ENCODE measurements around the gene HSP90B1. TPM values are rescaled to one million over a fixed set of nuclear protein-coding genes. Genes with fewer than 3 reads are reported as not detected.

The HSP90B1 gene
- total and polyA plus RNA-seq, 9 of the 15 experiments (the other 6 are each of a cell fraction or from before 2014, with no cell fraction given), result 196 to 719 (median 557) TPM

- WGBS (ENCODE audit: insufficient coverage, low coverage, missing lambda C conversion rate), result 0% methylated on average over 1 of the region's 1 CpG
- TF ChIP-seq PREB (CRISPR knock-in tag; IDR thresholded peaks at IDR 0.05), result no peak
- no peak for TF ChIP-seq ZNF445 (CRISPR knock-in tag; IDR thresholded peaks at IDR 0.05; ENCODE audit: low read depth)
- TF ChIP-seq GTF2E2 (tag; IDR thresholded peaks at IDR 0.05), result no peak
- no peak for TF ChIP-seq CBX2 (IDR thresholded peaks at IDR 0.05; ENCODE audit: insufficient read depth, low read length, poor library complexity, severe bottlenecking)
- no peak overlapping the region for H3K4me3 ChIP-seq
- H3K9me1 ChIP-seq (ENCODE audit: control insufficient read depth, insufficient read depth, low read length), result no peaks in the 10 kb centered on the region
- ChIA-PET POLR2A (no interaction called here), CTCF (ENCODE audit: low intra/inter-chr PET ratio) (no interaction called here)
- no peaks in the 10 kb centered on the region for H4K20me1 ChIP-seq (replicated peaks; ENCODE audit: control insufficient read depth, insufficient read depth, low read length)
- H3K27me3 ChIP-seq (ENCODE audit: control insufficient read depth in 2 of 2, insufficient read depth in 2 of 2, low read length in 2 of 2), result peaks cover 4 to 9% of the 10 kb centered on the region in 2 experiments; a peak in 3 of 5 replicates
- H3K9me3 ChIP-seq (replicated peaks; ENCODE audit: control insufficient read depth, insufficient read depth, low read depth, low read length), result no peaks in the 10 kb centered on the region; the same call in 1 of the 2 replicates
- no peaks in the 10 kb centered on the region for H3K79me2 ChIP-seq (ENCODE audit: control insufficient read depth, insufficient read depth, low read length)
- no peaks in the 10 kb centered on the region for H3K4me1 ChIP-seq (replicated peaks in 1 of 2; ENCODE audit: control insufficient read depth in 2 of 2, insufficient read depth in 2 of 2, low read length in 2 of 2)
- no peak overlapping the region for H3K9ac ChIP-seq (ENCODE audit: insufficient read depth in 1 of 2, low read depth in 2 of 2, low read length in 2 of 2)
- no peak overlapping the region for H3K4me2 ChIP-seq (ENCODE audit: insufficient read depth, low read length)
- BruUV-seq (replicated peaks), result no TSS peak
- no peak overlapping the region for H2AFZ ChIP-seq (ENCODE audit: low read depth, low read length)
- in situ Hi-C loops (cut with MboI) (no loop called here), intact Hi-C loops (cut with micrococcal nuclease) (no loop called here)
- FAIRE-seq, result no peak
- H3K36me3 ChIP-seq (ENCODE audit: control insufficient read depth, insufficient read depth, low read length), result no peaks in the 10 kb centered on the region
- no peak for ATAC-seq
- H3K27ac ChIP-seq (ENCODE audit: extremely low read depth, low read depth, low read length), result no peak overlapping the region
- DNase-seq (ENCODE audit: extremely low read depth in 1 of 4, low spot score in 3 of 4), result no peak
Measured at GRCh38 chr12:103912069-103912468, 18.1 kb upstream of the HSP90B1 start.

GRCh38 chr12:103913100-103913499 is 17.1 kb upstream of the HSP90B1 start:
- Histone ChIP-seq H3K9ac (ENCODE audit: insufficient read depth in 1 of 2, low read depth in 2 of 2, low read length in 2 of 2) (no peak overlapping the region), H3K4me1 (replicated peaks in 1 of 2; ENCODE audit: control insufficient read depth in 2 of 2, insufficient read depth in 2 of 2, low read length in 2 of 2) (no peaks in the 10 kb centered on the region), H3K36me3 (ENCODE audit: control insufficient read depth, insufficient read depth, low read length) (no peaks in the 10 kb centered on the region), H3K4me3 (no peak overlapping the region), H3K9me1 (ENCODE audit: control insufficient read depth, insufficient read depth, low read length) (no peaks in the 10 kb centered on the region), H3K79me2 (ENCODE audit: control insufficient read depth, insufficient read depth, low read length) (no peaks in the 10 kb centered on the region), H2AFZ (ENCODE audit: low read depth, low read length) (no peak overlapping the region), H3K27me3 (ENCODE audit: control insufficient read depth in 2 of 2, insufficient read depth in 2 of 2, low read length in 2 of 2) (peaks cover 4 to 9% of the 10 kb centered on the region in 2 experiments; a peak in 3 of 5 replicates), H3K27ac (ENCODE audit: extremely low read depth, low read depth, low read length) (no peak overlapping the region), H3K9me3 (replicated peaks; ENCODE audit: control insufficient read depth, insufficient read depth, low read depth, low read length) (no peaks in the 10 kb centered on the region; the same call in 1 of the 2 replicates), H4K20me1 (replicated peaks; ENCODE audit: control insufficient read depth, insufficient read depth, low read length) (no peaks in the 10 kb centered on the region), H3K4me2 (ENCODE audit: insufficient read depth, low read length) (no peak overlapping the region)
- FAIRE-seq, result no peak
- in situ Hi-C loops (cut with MboI), result no loop called here
- BruUV-seq (replicated peaks), result no TSS peak
- intact Hi-C loops (cut with micrococcal nuclease), result no loop called here
- WGBS (ENCODE audit: insufficient coverage, low coverage, missing lambda C conversion rate), result 0% methylated on average over 3 of the region's 3 CpGs
- DNase-seq (ENCODE audit: extremely low read depth in 1 of 4, low spot score in 3 of 4), result peak in 2 of 4 experiments; percentile 19 to 27
- ChIA-PET CTCF (ENCODE audit: low intra/inter-chr PET ratio) (no interaction called here), POLR2A (interaction anchor here (1.0 kb wide), 2 partner anchors 17 to 37 kb away, joined by 4 to 6 read pairs; partner anchors contain the start of gene HSP90B1)
- ATAC-seq, result no peak
- TF ChIP-seq USF2 (CRISPR knock-in tag; IDR thresholded peaks at IDR 0.05), result peak; percentile 64
- TF ChIP-seq HNRNPLL (IDR thresholded peaks at IDR 0.05; ENCODE audit: low read depth, low read length, poor library complexity, severe bottlenecking), result no peak
- no peak for TF ChIP-seq ZNF384 (IDR thresholded peaks at IDR 0.05; ENCODE audit: low read depth, low read length)
- TF ChIP-seq USF1 (CRISPR knock-in tag; IDR thresholded peaks at IDR 0.05), result peak; percentile 67
- peak; percentile 33; the same call in 1 of the 2 replicates for TF ChIP-seq RAD51 (IDR thresholded peaks at IDR 0.05; ENCODE audit: borderline replicate concordance, low read depth)
- TF ChIP-seq E2F3 (CRISPR knock-in tag; IDR thresholded peaks at IDR 0.05), result no peak
- TF ChIP-seq SAFB (IDR thresholded peaks at IDR 0.05; ENCODE audit: borderline replicate concordance, low read depth, low read length), result no peak
- TF ChIP-seq SMARCB1 (IDR thresholded peaks at IDR 0.05; ENCODE audit: insufficient read length, low read depth), result no peak

Data from K562 (cell line).